WI38 (cell line): ENCODE results near the gene TDG.
A peak's percentile ranks its signal among the peaks of the same experiment; 100 is the strongest.

ENCODE experiments used
- H3K4me3 ChIP-seq: 2 replicates; pipeline ENCODE4 v1.5.1; 2011; ENCODE audit warnings: low read depth, mild to moderate bottlenecking, control low read depth, low read length
- CTCF ChIP-seq: IDR thresholded peaks from 2 replicates; pipeline ENCODE4 v1.5.1; 2012; ENCODE audit warnings: low read depth, mild to moderate bottlenecking, control low read depth, low read length

Gene TDG

GRCh38 chr12:103965590-103966504 lies at the start of gene TDG:
Gene TDG, plus strand, starts transcription at chr12:103965872. Its CDS starts 166 bp downstream, at chr12:103966038.
- H3K4me3 ChIP-seq = peak within 1 kb of the TSS; percentile 88
- no peak for TF ChIP-seq CTCF

- TF ChIP-seq CTCF = no peak
- H3K4me3 ChIP-seq = no peak overlapping the region
Measured at GRCh38 chr12:103917873-103918272, 47.8 kb upstream of the TDG start.

- H3K4me3 ChIP-seq = no peak overlapping the region
- TF ChIP-seq CTCF = no peak
Measured at GRCh38 chr12:103924761-103925641, 40.7 kb upstream of the TDG start.

- no peak for TF ChIP-seq CTCF
- H3K4me3 ChIP-seq = peak overlapping the region; percentile 67
Measured at GRCh38 chr12:103928682-103929045, 37.0 kb upstream of the TDG start.

- H3K4me3 ChIP-seq = peak overlapping the region; percentile 67
- TF ChIP-seq CTCF = no peak
Measured at GRCh38 chr12:103929046-103929783, 36.5 kb upstream of the TDG start.

GRCh38 chr12:103929784-103930033 lies 36.0 kb upstream of the TDG start:
- peak overlapping the region; percentile 67 for H3K4me3 ChIP-seq
- no peak for TF ChIP-seq CTCF
